Stimulated activated naive CD4-positive, alpha-beta T cell treated with Interleukin-2 at 50 U/mL for 16 hours (primary cell): ENCODE measurements around the gene DHRS7B.
"Not testable (repeated sequence)": the region's sequence is repeated elsewhere in the genome, so short reads cannot be mapped to it uniquely, and the experiment has no call there.

Source experiments
- DNase-seq: peaks from one replicate; lab custom pipeline; 2025; lab: John Stamatoyannopoulos, UW

DHRS7B gene

GRCh38 chr17:21108651-21109050 is 18.1 kb upstream of the DHRS7B start:
- DNase-seq, result no peak

- DNase-seq, result no peak
Measured at GRCh38 chr17:21113049-21113690, 13.6 kb upstream of the DHRS7B start.

- DNase-seq, result no peak
Measured at GRCh38 chr17:21113716-21114115, 13.0 kb upstream of the DHRS7B start.

- not testable (repeated sequence) for DNase-seq
Measured at GRCh38 chr17:21114791-21115190, 12.0 kb upstream of the DHRS7B start.

- DNase-seq, result peak; percentile 49
Measured at GRCh38 chr17:21119247-21119918, 7.4 kb upstream of the DHRS7B start.

GRCh38 chr17:21119919-21120249 is 6.9 kb upstream of the DHRS7B start:
- no peak for DNase-seq

GRCh38 chr17:21124086-21124485 is 2.7 kb upstream of the DHRS7B start:
- DNase-seq, result no peak

GRCh38 chr17:21124517-21124916 is 2.2 kb upstream of the DHRS7B start:
- DNase-seq, result not testable (repeated sequence)

GRCh38 chr17:21125862-21126261 is 902 bp upstream of the DHRS7B start:
- peak; percentile 51 for DNase-seq

- DNase-seq, result no peak
Measured at GRCh38 chr17:21127509-21128077, 829 bp downstream of the DHRS7B start.

GRCh38 chr17:21129023-21129681 is 2.4 kb downstream of the DHRS7B start:
- no peak for DNase-seq

GRCh38 chr17:21131137-21131536 is 4.4 kb downstream of the DHRS7B start:
- DNase-seq, result no peak

GRCh38 chr17:21132428-21132827 is 5.7 kb downstream of the DHRS7B start:
- DNase-seq, result no peak

- no peak for DNase-seq
Measured at GRCh38 chr17:21134559-21134958, 7.8 kb downstream of the DHRS7B start.

- DNase-seq, result no peak
Measured at GRCh38 chr17:21140911-21141310, 14.1 kb downstream of the DHRS7B start.

GRCh38 chr17:21141331-21141730 is 14.6 kb downstream of the DHRS7B start:
- DNase-seq, result no peak

GRCh38 chr17:21142065-21142464 is 15.3 kb downstream of the DHRS7B start:
- DNase-seq, result not testable (repeated sequence)

GRCh38 chr17:21143695-21144094 is 16.9 kb downstream of the DHRS7B start:
- DNase-seq, result no peak

- not testable (repeated sequence) for DNase-seq
Measured at GRCh38 chr17:21144299-21144698, 17.5 kb downstream of the DHRS7B start.

GRCh38 chr17:21146362-21147015 is 19.7 kb downstream of the DHRS7B start:
- DNase-seq, result no peak

- no peak for DNase-seq
Measured at GRCh38 chr17:21149621-21150020, 22.9 kb downstream of the DHRS7B start.

GRCh38 chr17:21152731-21153130 is 26.0 kb downstream of the DHRS7B start:
- DNase-seq, result no peak
